Dedifferentiated amniotic fluid mesenchymal stem cell (primary cell): ENCODE measurements around the gene TRA2A.
"Not testable (repeated sequence)": the region's sequence is repeated elsewhere in the genome, so short reads cannot be mapped to it uniquely, and the experiment has no call there.

ENCODE experiments used
- DNase-seq: peaks from one replicate; pipeline ENCODE4 v3.0.0-alpha.2; 2016; ENCODE audit errors: extremely low spot score

Gene TRA2A

DNA sequence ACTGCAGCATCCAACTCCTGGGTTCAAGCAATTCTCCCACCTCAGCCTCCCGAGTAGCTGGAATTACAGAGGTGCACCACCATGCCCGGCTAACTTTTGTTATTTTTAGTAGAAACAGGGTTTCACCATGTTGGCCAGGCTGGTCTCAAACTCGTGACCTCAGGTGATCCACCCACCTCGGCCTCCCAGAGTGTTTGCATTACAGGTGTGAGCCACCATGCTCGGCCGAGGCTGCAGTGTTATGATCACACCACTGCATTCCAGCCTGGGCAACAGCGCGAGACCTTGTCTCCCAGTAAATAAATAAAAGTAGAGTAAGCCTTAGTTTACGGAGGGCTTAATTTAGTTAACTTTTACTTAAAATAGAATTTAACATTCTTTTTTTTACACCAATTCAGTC is 37.8 kb downstream of the TRA2A start:
- no peak for DNase-seq

DNA sequence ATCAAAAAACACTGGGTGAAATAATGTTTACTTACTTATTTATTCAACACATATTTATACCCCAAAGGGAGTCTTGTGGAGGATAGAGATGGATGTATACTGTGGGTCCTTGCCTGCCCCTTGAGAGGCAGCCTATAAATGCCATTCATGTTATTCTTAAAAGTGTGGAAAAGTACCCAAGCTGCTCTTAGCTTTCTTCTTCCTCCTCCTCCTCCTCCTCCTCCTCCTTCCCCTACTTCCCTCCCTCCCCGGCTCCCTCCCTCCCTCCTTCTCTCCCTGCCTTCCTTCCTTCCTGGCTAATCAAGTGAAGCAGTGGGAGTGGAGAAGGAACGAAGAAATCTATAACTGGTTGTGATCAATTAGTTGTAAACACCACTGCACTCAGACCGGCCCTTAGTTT is 40.3 kb downstream of the TRA2A start:
- DNase-seq, result no peak

DNA sequence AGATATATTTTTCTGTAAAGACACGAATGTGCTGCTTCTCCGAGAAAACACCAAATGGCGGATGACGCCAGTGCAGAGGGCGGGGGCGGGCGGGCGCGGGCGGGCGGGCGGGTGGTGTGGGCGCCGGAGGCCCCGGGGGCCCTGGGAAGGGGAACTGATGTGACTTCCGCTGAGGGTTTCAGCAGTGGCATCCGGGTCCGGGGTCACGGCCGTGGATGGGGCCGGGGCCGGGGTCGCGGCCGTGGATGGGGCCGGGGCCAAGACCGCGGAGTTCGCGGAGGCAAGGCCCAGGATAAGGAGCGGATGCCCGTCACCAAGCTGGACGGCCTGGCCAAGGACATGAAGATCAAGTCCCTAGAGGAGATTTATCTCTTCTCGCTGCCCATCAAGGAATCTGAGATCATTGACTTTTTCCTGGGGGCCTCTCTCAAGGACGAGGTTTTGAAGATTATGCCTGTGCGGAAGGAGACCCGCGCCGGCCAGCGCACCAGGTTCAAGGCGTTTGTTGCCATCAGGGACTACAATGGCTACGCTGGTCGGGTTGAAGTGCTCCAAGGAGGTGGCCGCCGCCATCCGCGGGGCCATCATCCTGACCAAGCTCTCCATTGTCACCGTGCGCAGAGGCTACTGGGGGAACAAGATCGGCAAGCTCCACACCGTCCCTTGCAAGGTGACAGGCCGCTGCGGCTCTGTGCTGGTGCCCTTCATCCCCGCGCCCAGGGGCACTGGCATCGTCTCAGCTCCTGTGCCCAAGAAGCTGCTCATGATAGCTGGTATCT is 41.2 kb downstream of the TRA2A start:
- no peak for DNase-seq

DNA sequence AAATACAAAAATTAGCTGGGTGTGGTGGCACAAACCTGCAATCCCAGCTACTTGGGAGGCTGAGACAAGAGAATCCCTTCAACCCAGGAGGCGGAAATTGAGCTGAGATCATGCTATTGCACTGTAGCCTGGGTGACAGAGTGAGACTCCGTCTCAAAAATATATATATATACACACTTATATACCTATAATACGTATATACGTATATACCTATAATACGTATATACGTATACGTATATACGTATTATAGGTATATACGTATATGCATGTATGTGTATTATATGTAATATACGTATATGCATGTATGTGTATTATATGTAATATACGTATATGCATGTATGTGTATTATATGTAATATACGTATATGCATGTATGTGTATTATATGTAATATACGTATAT is 43.1 kb downstream of the TRA2A start:
- DNase-seq, result not testable (repeated sequence)

DNA sequence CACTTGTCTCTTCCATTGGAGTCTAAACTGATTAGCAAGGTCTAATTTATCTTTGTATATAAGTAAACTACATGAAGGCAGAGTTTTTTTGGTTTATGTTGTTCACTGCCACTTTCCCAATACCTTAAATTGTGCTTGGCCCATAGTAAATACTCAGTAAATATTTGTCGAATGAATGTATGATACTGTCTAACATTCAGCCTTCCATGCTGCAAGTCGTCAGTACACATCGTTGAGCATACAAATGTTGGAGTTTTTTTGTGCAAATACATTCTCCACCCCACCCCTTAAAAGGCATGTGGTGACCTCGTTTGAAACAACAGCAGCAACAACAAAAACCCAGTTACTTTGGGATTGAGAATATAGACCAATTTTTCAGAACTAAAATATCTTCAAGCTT is 44.1 kb downstream of the TRA2A start:
- DNase-seq, result no peak

DNA sequence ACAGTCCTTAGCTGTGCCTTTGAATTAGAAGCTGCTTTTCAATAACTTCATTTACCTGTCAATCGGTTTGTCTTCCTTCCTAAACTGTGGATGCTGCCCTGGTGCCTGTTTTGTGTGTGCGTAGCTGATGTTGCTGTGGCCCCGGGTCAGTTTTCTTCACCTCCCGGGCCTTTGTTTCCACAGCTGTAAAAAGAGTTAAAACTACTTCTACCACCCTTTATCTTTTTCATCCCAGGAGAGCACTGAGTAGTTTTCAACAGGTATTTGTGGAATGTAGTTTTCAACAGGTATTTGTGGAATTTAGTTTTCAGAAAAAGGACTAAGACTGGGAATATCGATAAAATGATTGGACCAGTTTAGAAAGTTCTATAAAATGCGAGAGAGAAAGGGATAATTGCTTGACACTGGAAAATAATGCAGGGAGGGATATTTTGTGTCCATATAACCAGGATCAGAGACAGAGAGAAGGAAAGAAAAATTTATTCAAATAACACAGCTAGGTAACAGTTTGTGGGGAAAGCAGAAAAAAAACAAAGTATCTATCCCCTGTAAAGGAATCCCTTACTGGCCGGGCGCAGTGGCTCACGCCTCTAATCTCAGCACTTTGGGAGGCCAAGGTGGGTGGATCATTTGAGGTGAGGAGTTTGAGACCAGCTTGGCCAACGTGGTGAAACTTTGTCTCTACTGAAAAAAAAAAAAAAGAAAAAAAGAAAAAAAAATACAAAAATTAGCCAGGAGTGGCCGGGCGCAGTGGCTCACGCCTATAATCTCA is 45.6 kb downstream of the TRA2A start:
- DNase-seq, result no peak

DNA sequence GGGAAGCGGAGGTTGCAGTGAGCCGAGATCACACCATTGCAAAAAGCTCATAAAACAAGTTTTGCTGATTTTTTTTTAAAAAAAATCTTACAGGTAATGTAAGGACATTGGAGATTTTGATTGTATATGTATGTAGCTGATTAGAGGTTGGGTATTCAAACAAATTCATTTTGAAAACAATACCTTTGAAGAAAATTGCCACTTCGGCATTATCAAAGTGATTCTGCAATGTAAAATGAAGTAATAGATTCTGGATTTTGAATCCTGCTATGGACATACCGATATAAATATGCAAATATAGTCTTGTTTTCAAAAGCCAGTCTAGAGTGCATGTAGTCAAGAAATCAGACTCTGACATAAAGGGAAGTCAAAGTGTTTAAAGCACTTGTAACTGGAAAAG is 49.1 kb downstream of the TRA2A start:
- no peak for DNase-seq

DNA sequence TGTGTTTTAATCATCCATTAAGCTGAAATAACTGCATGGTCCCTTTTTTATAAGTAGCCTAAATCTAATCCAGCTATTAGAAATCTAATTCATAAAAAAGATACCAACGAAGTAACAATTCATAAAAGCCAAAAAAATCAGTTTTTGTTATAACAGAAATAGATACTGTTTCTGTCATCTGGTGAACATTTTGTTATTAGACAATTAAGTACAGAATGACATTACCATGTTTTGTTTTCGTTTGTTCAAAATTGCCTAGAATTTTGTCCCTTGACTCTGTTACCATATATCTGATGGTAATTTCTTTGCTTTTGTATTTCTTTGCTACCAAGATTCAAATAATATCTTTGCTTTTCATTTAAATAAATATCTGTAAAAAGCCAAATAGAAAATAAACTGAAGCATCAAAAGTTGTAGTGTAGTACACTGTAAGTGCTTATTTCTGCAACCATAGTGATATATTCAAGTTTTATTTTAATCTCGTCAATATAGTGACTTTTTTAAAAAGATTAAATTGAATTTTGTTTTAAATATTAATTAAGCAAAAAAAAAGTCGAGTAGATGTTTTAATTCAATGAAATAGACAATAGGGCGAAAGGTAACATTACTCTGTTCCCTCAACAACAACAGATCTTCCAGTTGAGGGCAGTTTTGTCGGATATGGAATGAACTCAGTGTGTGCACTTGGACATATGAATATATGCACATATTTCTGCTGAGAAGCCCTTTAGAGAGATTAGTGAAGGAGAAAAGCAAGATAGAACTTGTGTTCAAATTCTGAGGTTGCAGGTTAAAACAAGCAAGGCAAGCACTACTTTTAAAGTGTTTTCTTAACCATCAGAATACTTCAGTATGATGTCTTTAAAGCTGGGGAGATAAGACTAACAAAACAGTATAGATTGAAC is 53.6 kb downstream of the TRA2A start:
- no peak for DNase-seq

DNA sequence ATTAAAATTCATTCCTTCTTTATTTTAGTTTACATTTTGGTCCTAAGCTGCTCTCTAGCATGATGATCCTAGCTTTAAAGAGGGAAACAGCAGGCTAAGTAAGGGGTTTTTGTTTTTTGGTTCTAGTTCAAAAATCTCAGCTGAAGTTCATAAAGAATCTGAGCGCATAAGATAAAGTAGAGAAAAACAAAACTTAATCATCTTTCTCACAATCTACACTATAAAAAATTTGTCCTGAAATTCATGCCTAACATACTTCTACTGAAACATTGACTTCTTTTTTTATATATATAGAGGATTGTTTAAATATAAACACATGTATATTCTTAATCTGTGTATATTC is 54.7 kb downstream of the TRA2A start:
- DNase-seq, result no peak

DNA sequence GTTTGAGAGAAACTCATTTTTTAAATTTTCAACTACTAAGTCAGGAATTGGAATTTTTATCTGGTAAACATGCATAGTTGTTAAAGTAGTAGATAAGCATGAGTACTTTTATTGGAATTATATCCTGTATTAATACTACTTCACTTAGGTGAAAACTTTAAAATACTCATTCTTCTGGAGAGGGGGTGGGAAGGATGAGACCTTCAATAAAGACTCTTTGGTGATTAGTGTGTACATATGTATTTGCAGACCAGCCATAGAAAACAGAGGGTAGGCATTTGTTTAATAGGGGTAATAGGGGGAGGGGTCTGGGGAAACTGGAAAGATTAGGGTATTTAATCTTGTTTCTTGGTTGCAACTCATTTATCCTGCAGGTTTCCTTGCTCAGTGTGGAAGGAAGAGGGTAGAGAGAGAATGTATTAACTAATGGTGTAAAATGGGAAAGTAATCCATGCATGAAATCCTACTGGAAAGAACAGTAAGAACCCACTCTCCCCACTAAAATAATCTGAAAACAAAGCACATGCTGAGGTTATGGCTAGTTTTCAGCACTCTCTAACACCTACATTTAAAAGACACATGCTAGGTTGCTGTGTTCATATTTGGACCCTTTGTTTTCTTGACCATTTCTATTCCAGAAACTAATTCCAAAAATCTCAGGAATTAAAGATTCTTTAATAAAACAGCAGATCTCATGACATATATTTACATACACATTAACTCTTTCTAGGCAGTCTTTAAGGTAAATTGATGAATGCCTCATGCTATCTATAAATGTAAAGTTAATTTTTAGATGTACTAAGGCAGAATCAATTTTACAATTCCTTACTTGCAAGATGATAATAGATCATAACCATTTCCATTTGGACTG is 55.3 kb downstream of the TRA2A start:
- DNase-seq, result no peak

DNA sequence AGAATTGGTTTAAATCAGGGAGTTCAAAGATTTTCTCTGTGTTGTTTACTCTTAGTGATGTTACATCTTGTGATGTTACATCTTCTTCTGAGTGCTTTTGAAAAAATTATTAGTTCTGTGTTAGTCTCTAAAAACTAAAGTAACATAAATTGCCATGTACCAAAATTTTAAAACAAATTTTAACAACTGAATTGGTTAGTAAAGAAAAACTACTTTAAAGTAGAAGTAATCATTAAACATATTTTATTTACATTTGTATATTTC is 56.3 kb downstream of the TRA2A start:
- DNase-seq, result no peak

DNA sequence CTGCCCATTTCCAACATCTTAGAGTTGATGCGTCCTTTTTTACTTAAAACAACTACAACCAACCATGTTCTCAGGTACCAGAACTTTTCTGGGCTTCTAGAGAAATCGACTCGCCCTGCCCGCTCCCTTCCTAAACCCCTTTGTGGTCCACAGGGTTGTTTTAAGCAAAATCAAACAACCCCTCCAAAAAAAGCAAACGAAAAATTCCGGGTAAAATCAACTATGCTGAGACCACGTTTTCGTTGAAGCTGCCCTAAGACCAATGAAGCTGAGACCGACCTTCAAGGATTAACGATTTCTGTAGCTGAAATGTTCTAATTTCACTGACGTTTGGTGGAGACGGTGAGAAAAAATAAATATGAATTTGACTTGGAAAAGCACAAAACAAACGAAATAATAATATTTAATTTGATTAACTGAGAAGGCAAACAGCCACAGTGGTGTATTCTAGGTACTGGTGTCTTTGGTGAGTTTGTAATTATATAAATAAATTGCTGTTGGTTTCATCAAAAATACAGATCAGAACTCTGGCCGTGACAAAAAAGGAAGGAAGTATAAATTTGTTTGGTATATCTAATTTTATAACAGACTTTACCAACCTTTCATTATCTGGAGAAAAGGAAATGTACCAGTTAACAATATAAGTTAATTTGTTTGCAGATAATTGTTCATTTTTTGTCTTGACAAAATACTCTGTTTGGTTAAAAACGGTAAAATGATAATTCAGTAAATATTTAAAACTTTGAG is 56.8 kb downstream of the TRA2A start:
- DNase-seq, result no peak

DNA sequence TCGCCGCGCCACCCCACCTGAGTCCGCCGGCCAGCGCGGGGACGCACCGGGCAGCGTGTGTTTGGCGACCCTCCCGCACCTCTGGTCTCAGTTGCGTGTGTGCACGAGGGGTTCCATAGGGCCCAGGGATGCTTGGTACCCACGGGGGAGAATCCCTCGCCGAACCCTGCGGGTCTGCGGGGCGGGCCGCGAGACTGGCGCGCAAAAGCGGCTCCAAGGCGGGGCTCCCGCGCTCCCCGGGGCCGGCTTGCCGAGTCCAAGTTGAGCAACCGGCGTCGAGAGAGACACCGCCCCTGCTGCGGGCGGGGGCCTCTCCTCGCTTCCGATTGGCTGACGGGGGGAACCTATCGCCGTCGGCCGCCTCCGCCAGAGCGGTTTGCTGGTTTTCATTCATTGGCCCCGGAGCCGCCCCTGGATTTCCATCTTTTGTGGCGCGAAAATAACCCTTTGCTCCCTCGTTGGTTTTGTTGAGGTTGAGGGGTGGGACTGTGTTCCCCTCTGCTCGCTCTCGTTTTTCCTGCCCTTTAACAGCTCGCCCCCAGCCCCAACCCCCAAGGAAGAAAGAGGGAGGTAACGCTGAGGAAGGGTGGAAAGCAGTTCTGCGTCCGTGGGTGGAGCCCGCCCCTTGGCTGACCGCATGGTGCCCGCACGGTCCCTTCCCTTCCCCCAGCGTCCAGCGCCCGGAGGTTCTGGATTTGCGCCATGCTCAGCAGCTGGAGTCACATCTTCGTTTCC is 57.5 kb downstream of the TRA2A start:
- DNase-seq, result peak; percentile 96

DNA sequence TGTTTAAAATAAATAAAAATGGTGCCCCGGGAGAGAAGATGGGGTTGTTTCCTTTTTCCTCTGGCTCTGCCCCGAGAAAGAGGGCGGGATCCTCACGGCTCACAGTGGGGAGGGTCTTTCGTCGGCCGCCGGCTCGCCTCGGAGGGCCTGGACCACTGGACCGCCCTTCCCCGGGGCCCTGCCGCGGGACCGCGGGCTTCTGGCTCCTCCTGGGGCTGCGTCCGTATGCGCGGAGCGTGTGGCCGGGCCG is 58.0 kb downstream of the TRA2A start:
- DNase-seq, result no peak

DNA sequence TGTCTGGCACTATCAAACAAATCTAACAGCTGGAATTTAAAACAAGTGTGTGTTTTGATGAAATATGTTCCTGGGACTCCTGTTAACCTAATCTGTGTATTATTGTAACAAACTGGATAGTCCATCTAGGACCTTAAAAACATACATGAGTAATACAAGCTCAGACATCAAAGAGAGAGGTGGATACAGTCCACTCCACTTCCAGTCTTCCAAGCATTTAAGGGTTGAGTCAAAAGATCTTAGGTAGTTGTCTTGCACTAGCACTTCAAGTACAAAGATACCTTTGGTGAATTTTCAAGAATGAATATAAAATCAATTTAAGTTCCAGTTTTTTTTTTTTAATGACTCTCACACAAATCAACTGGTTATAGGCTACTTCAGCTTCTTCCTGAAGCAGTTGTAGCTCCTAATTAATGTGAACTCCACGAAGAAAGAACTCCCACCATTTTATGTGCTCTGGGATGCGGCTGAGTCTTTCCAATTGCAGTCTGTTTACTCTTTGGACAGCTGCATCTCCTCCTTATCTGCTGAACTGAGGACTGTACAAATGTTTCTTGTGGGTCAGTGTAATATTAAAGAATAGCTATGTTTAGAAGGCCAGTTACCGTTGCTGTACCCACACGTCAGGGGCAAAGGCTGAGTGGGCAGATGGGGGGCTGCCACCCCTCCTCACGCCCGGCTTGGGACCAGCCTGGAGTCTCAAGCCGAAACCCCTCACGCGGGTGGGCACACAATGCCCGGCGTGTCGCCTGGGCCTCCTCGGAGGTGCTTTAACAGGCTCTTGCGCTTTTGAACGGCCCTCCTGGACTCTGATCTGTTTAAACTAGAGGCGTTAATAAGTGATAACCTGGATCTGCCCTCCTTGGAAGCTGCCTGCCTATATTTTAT is 58.6 kb downstream of the TRA2A start:
- DNase-seq, result no peak

DNA sequence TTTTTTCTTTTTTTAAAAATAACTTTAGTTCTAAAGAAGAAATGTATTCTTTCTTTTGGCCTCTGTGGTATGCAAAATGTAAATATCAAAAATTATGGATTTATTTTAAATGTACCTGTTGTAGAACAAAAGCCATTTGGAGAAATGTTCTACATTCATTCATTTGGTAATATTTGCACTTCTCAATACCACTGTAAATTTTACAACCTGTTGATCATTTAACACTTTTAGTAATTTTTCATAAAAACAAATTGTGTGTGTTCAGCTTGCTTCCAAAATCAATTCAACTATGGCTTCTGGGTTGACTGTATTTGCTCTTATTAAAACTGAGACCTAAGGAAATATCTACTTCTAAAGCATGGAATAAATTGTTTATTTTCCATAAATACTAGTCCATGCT is 59.2 kb downstream of the TRA2A start:
- DNase-seq, result no peak

DNA sequence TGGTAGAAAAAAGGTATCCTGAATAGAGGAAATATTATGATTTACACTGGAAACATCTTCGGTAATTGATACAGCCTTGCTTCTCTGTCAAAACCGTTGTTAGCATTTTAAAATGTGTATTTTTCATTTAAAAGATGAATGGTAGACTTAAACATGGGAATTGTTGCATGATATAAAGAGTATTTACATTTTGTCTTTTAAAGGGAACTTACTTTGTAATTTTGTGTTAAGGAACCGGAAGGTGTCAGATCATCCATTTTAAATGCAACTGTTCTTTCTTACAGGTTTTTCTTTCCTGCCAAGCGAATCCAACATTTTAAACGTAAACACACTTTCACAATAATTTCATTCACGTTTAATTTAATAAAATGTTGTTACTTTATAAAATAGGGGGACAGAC is 59.7 kb downstream of the TRA2A start:
- DNase-seq, result no peak

DNA sequence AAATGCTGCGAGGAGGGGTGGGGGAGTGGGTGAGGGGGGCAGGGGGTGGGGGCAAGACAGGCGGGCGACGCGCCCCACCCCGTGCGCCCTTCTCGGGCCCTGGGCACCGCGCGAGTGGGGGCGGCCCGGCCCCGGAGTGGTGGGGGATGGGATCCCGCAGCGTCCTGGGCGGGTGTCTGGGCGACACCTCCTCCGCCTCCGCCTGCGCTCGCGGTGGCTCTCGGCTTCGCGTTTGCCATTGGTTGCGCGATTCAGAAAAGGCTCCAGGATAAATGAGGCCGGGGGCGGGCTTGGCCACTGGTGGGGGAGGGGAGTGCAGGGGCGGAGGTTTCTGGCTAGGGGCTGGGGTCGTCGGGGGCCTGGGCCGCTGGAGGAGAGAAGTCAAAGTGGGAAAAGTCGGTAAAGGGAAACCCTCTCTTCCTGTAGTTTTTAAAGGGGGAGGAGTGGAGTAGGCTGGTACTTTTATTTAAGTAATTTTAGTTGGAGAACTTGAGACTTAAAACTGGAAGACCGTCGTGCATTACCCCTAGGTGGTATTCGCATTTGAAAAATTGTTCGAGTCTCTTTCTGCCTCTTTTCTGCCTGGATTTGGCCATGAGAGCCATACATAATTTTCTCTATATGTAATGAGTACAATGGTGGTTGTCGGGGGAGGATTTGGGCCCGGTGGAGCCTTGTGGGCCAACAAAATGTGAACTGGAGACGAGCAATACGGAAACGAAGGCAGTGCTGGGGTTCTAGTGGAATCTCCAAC is 60.5 kb downstream of the TRA2A start:
- DNase-seq, result peak; percentile 62
